Endodermal cell (in vitro differentiated cells): Measurements from ENCODE around the gene MMP15. TPM values are rescaled to one million over a fixed set of nuclear protein-coding genes. Genes with fewer than 3 reads are reported as not detected.

Source experiments
- DNase-seq: peaks from one replicate; pipeline ENCODE4 v3.0.0-alpha.2; 2017
- H3K27ac ChIP-seq: 2 replicates; pipeline ENCODE4 v1.5.1; 2013; ENCODE audit warnings: mild to moderate bottlenecking, low read depth, low read length, moderate library complexity
- H3K27me3 ChIP-seq: 2 replicates; pipeline ENCODE4 v1.6.1; 2013; ENCODE audit warnings: mild to moderate bottlenecking, low read length, moderate library complexity; ENCODE audit not compliant: insufficient read depth, control insufficient read depth, poor library complexity, severe bottlenecking
- H3K36me3 ChIP-seq: 2 replicates; pipeline ENCODE4 v1.7.0; 2013; ENCODE audit warnings: mild to moderate bottlenecking, low read length, moderate library complexity; ENCODE audit not compliant: control insufficient read depth, insufficient read depth
- H3K4me1 ChIP-seq: one replicate; pipeline ENCODE4 v1.7.0; 2013; ENCODE audit warnings: low read length; ENCODE audit not compliant: control insufficient read depth, insufficient read depth
- H3K4me3 ChIP-seq: 2 replicates; pipeline ENCODE4 v1.5.1; 2013; ENCODE audit warnings: mild to moderate bottlenecking, low read length, moderate library complexity
- H3K9ac ChIP-seq: 2 replicates; pipeline ENCODE4 v1.6.1; 2013; ENCODE audit warnings: mild to moderate bottlenecking, low read length, moderate library complexity; ENCODE audit not compliant: poor library complexity, severe bottlenecking; ENCODE audit errors: extremely low read depth
- H3K9me3 ChIP-seq: 2 replicates; pipeline ENCODE4 v1.6.1; 2013; ENCODE audit warnings: mild to moderate bottlenecking, low read length, moderate library complexity; ENCODE audit not compliant: control insufficient read depth
- H3K27ac Mint-ChIP-seq: 2 replicates; pipeline ENCODE4 v1.8.0; 2020; ENCODE audit warnings: mixed read lengths
- H3K27me3 Mint-ChIP-seq: 2 replicates; pipeline ENCODE4 v1.8.0; 2021; ENCODE audit warnings: mild to moderate bottlenecking, mixed read lengths; ENCODE audit not compliant: insufficient read depth
- H3K36me3 Mint-ChIP-seq: 2 replicates; pipeline ENCODE4 v1.8.0; 2020; ENCODE audit warnings: low read depth, mixed read lengths
- H3K4me1 Mint-ChIP-seq: 2 replicates; pipeline ENCODE4 v1.8.0; 2020; ENCODE audit warnings: mixed read lengths
- H3K4me3 Mint-ChIP-seq: 2 replicates; pipeline ENCODE4 v1.8.0; 2020; ENCODE audit warnings: mild to moderate bottlenecking, moderate library complexity, mixed read lengths
- H3K9me3 Mint-ChIP-seq: 2 replicates; pipeline ENCODE4 v1.8.0; 2020; ENCODE audit warnings: mild to moderate bottlenecking, mixed read lengths
- CTCF ChIP-seq: fragments of 200-600 bp; sonication (generic); conservative IDR thresholded peaks from 2 replicates; pipeline ENCODE4 v1.5.0; 2021; ENCODE audit warnings: antibody characterized with exemption, mild to moderate bottlenecking
- WGBS, 2 experiments: methylation state at CpG; one replicate each; pipeline versions ENCODE4 v1.1.5 to v1.1.7; 2013; ENCODE audit warnings: missing lambda C conversion rate in 2 of 2, mixed read lengths in 1 of 2; ENCODE audit not compliant: insufficient coverage in 1 of 2, insufficient read length in 1 of 2; 5-methylcytosine and 5-hydroxymethylcytosine counted together
- total RNA-seq, 2 donors: library from RNA; stranded (reverse); fragmentation: NEBNext Ultra II Directional in 1 of 2; extraction: Animal tissue kit (Norgen Biotek cat#: 25700) in 1 of 2; gene quantifications; 2 replicates in 1 of 2; 3 replicates in 1 of 2; pipeline ENCODE4 v1.2.1, GENCODE V29; 2021

MMP15 gene
- total RNA-seq, 2 donors from 2014 or later: 99.8 to 105 TPM

DNA sequence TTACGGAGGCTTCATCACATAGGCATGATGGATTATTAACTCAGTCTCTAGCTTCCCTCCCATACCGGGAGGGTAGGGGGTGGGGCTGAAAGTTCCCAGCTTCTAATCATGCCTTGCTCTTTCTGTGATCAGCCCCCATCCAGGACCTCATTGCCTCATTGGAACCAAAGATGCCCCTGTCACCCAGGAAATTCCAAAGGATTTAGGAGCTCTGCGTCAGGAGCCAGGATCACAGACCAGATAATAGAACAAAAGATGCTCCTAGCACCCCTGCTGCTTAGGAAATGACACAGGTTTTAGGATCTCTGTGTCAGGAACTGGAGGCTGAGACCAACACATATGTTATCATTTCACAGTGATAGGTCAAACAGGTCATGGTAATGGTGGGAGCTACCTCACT lies 14.7 kb upstream of the MMP15 start:
- H3K4me1 Mint-ChIP-seq: peaks cover 42% of the 10 kb centered on the region
- H3K36me3 ChIP-seq: peaks cover 80% of the 10 kb centered on the region
- no peaks in the 10 kb centered on the region for H3K27me3 ChIP-seq
- H3K27ac ChIP-seq: no peak overlapping the region
- H3K27ac Mint-ChIP-seq: peak overlapping the region; percentile 95
- peak overlapping the region; percentile 50 for H3K4me3 ChIP-seq
- TF ChIP-seq CTCF: no peak
- H3K9me3 ChIP-seq: peaks cover 15% of the 10 kb centered on the region
- peak; percentile 92 for DNase-seq
- H3K9me3 Mint-ChIP-seq: peaks cover 11% of the 10 kb centered on the region
- WGBS, 2 experiments: 22 to 34% methylated on average over 1 to 3 of the region's 3 CpGs
- peak overlapping the region; percentile 27 for H3K4me3 Mint-ChIP-seq
- peaks cover 56% of the 10 kb centered on the region for H3K36me3 Mint-ChIP-seq
- peak overlapping the region; percentile 47 for H3K9ac ChIP-seq
- peaks cover 33% of the 10 kb centered on the region for H3K4me1 ChIP-seq
- H3K27me3 Mint-ChIP-seq: no peaks in the 10 kb centered on the region

DNA sequence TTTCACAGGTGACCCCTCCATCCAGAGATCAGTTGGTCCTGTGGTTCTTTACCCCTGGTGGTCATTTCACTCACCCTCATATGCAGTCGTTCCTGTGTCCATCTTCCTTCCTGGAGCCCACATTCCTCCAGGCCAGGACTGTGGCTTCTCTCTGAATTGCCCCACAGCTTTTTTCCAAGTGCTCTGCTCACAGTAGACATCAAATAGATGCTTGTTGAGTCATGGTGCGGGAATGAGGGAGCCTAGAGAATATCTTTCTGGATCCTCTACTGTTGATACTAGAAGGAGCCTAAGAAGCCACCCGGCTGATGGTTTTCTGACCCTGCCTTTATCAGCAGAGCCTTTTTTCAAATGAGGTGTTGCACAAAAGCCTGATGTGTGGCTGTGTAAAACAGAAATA lies 13.9 kb upstream of the MMP15 start:
- Mint-ChIP-seq H3K9me3 (peaks cover 9% of the 10 kb centered on the region), H3K27ac (peak overlapping the region; percentile 95), H3K36me3 (peaks cover 49% of the 10 kb centered on the region), H3K27me3 (no peaks in the 10 kb centered on the region), H3K4me1 (peaks cover 42% of the 10 kb centered on the region), H3K4me3 (peak overlapping the region; percentile 27)
- Histone ChIP-seq H3K4me3 (peak overlapping the region; percentile 42), H3K27ac (no peak overlapping the region), H3K9me3 (peaks cover 8% of the 10 kb centered on the region), H3K36me3 (peaks cover 80% of the 10 kb centered on the region), H3K9ac (peak overlapping the region; percentile 47), H3K4me1 (peaks cover 33% of the 10 kb centered on the region), H3K27me3 (no peaks in the 10 kb centered on the region)
- WGBS, 2 experiments: 76 to 83% methylated on average over 2 to 3 of the region's 3 CpGs
- TF ChIP-seq CTCF: peak; percentile 47
- peak; percentile 69 for DNase-seq

- Mint-ChIP-seq H3K4me1 (peaks cover 42% of the 10 kb centered on the region), H3K9me3 (peaks cover 3% of the 10 kb centered on the region), H3K4me3 (no peak overlapping the region), H3K27ac (peak overlapping the region; percentile 95), H3K27me3 (no peaks in the 10 kb centered on the region), H3K36me3 (peaks cover 43% of the 10 kb centered on the region)
- no peaks in the 10 kb centered on the region for H3K9me3 ChIP-seq
- H3K27ac ChIP-seq: no peak overlapping the region
- 76 to 79% methylated on average over 4 to 9 of the region's 9 CpGs for WGBS, 2 experiments
- H3K27me3 ChIP-seq: no peaks in the 10 kb centered on the region
- TF ChIP-seq CTCF: no peak
- DNase-seq: peak; percentile 78
- peaks cover 78% of the 10 kb centered on the region for H3K36me3 ChIP-seq
- no peak overlapping the region for H3K9ac ChIP-seq
- H3K4me1 ChIP-seq: peaks cover 33% of the 10 kb centered on the region
- H3K4me3 ChIP-seq: no peak overlapping the region
Measured at GRCh38 chr16:58012481-58012880, 13.1 kb upstream of the MMP15 start.
